Measurements from ENCODE around the gene CNIH2. TPM values are rescaled to one million over a fixed set of nuclear protein-coding genes. Genes with fewer than 3 reads are reported as not detected.
"Not testable (repeated sequence)": the region's sequence is repeated elsewhere in the genome, so short reads cannot be mapped to it uniquely, and the experiment has no call there.

Gene CNIH2
- total RNA-seq, 2 donors from 2014 or later: 3.6 TPM; not detected in 1

- H3K9me3 ChIP-seq: no peaks in the 10 kb centered on the region
- WGBS: 86% methylated on average over 8 of the region's 8 CpGs
- no peak overlapping the region for H3K4me3 ChIP-seq
- no peaks in the 10 kb centered on the region for H3K36me3 ChIP-seq
- no peak overlapping the region for H3K27ac ChIP-seq
- H3K27me3 ChIP-seq (replicated peaks; ENCODE audit: insufficient read depth): no peaks in the 10 kb centered on the region
- intact Hi-C loops (cut with DNase I): loop anchor here (2.0 kb wide), 1 partner anchor 78 kb away; no protein-coding TSS in a partner anchor
- no peak for DNase-seq (ENCODE audit: low spot score)
- TF ChIP-seq POLR2AphosphoS5 (IDR thresholded peaks at IDR 0.05) (no peak), CTCF (IDR thresholded peaks at IDR 0.05) (no peak), POLR2A (IDR thresholded peaks at IDR 0.05) (no peak)
- H3K4me1 ChIP-seq (replicated peaks): no peaks in the 10 kb centered on the region
Observed at GRCh38 chr11:66310324-66310723, 32.3 kb downstream of the CNIH2 start.

GRCh38 chr11:66310803-66311440, 32.9 kb downstream of the CNIH2 start:
- H3K9me3 ChIP-seq; H3K4me3 ChIP-seq; H3K4me1 ChIP-seq (replicated peaks); DNase-seq (ENCODE audit: low spot score); H3K27me3 ChIP-seq (replicated peaks; ENCODE audit: insufficient read depth); H3K36me3 ChIP-seq: not testable (repeated sequence)
- 87% methylated on average over 18 of the region's 18 CpGs for WGBS
- intact Hi-C loops (cut with DNase I): loop anchor here (2.0 kb wide), 1 partner anchor 78 kb away; no protein-coding TSS in a partner anchor
- peak overlapping the region in 1 of 2 donors; percentile 82 for H3K27ac ChIP-seq

- H3K9me3 ChIP-seq: no peaks in the 10 kb centered on the region
- H3K4me3 ChIP-seq: peak overlapping the region; percentile 34 to 43
- no peak for DNase-seq (ENCODE audit: low spot score)
- intact Hi-C loops (cut with DNase I): loop anchor here (2.0 kb wide), 1 partner anchor 77 kb away; no protein-coding TSS in a partner anchor
- peak overlapping the region; percentile 82 to 87 for H3K27ac ChIP-seq
- TF ChIP-seq POLR2A (IDR thresholded peaks at IDR 0.05): no peak
- TF ChIP-seq CTCF (IDR thresholded peaks at IDR 0.05): no peak
- no peak for TF ChIP-seq POLR2AphosphoS5 (IDR thresholded peaks at IDR 0.05)
- no peaks in the 10 kb centered on the region for H3K27me3 ChIP-seq (replicated peaks; ENCODE audit: insufficient read depth)
- no peaks in the 10 kb centered on the region for H3K36me3 ChIP-seq
- WGBS: 24% methylated on average over 26 of the region's 26 CpGs
- H3K4me1 ChIP-seq (replicated peaks): no peaks in the 10 kb centered on the region
Observed at GRCh38 chr11:66311470-66311964, 33.5 kb downstream of the CNIH2 start.

GRCh38 chr11:66311965-66312548, 34.1 kb downstream of the CNIH2 start:
- peak; percentile 95 for DNase-seq (ENCODE audit: low spot score)
- peak overlapping the region; percentile 34 to 43 for H3K4me3 ChIP-seq
- H3K9me3 ChIP-seq: no peaks in the 10 kb centered on the region
- no peaks in the 10 kb centered on the region for H3K4me1 ChIP-seq (replicated peaks)
- no peaks in the 10 kb centered on the region for H3K27me3 ChIP-seq (replicated peaks; ENCODE audit: insufficient read depth)
- intact Hi-C loops (cut with DNase I): loop anchor here (2.0 kb wide), 2 partner anchors 17 to 77 kb away; no protein-coding TSS in a partner anchor
- under 1% methylated on average over 43 of the region's 44 CpGs for WGBS
- peak overlapping the region; percentile 82 to 87 for H3K27ac ChIP-seq
- H3K36me3 ChIP-seq: no peaks in the 10 kb centered on the region
- TF ChIP-seq CTCF (IDR thresholded peaks at IDR 0.05) (peak; percentile 63 to 96 (median 90)), POLR2A (IDR thresholded peaks at IDR 0.05) (peak; percentile 39), POLR2AphosphoS5 (IDR thresholded peaks at IDR 0.05) (peak; percentile 86)

- Histone ChIP-seq H3K4me3 (peak overlapping the region; percentile 34 to 43), H3K4me1 (replicated peaks) (no peaks in the 10 kb centered on the region), H3K27me3 (replicated peaks; ENCODE audit: insufficient read depth) (no peaks in the 10 kb centered on the region), H3K36me3 (no peaks in the 10 kb centered on the region), H3K27ac (peak overlapping the region; percentile 82 to 87), H3K9me3 (no peaks in the 10 kb centered on the region)
- TF ChIP-seq POLR2AphosphoS5 (IDR thresholded peaks at IDR 0.05) (peak; percentile 70), POLR2A (IDR thresholded peaks at IDR 0.05) (peak; percentile 56), CTCF (IDR thresholded peaks at IDR 0.05) (no peak)
- peak; percentile 97 for DNase-seq (ENCODE audit: low spot score)
- WGBS: under 1% methylated on average over 44 of the region's 52 CpGs
- intact Hi-C loops (cut with DNase I): loop anchor here (2.0 kb wide), 1 partner anchor 16 kb away; no protein-coding TSS in a partner anchor
Observed at GRCh38 chr11:66312549-66313320, 34.8 kb downstream of the CNIH2 start.

Measured in prostate gland (tissue), 2 donors.